ENCODE results near the gene RB1.

RB1 gene

GRCh38 chr13:48317511-48318376 is 14.2 kb downstream of the RB1 start:
- no peak overlapping the region for H3K4me3 ChIP-seq (ENCODE audit: low read depth, low read length)
- no peak for DNase-seq (ENCODE audit: low read depth, low spot score)
- ChIA-PET POLR2A (no interaction called here), CTCF (interaction anchor here (2.0 kb wide), 1 partner anchor 17 kb away, joined by 9 read pairs; no protein-coding TSS in a partner anchor)
- TF ChIP-seq, protein P1, sequence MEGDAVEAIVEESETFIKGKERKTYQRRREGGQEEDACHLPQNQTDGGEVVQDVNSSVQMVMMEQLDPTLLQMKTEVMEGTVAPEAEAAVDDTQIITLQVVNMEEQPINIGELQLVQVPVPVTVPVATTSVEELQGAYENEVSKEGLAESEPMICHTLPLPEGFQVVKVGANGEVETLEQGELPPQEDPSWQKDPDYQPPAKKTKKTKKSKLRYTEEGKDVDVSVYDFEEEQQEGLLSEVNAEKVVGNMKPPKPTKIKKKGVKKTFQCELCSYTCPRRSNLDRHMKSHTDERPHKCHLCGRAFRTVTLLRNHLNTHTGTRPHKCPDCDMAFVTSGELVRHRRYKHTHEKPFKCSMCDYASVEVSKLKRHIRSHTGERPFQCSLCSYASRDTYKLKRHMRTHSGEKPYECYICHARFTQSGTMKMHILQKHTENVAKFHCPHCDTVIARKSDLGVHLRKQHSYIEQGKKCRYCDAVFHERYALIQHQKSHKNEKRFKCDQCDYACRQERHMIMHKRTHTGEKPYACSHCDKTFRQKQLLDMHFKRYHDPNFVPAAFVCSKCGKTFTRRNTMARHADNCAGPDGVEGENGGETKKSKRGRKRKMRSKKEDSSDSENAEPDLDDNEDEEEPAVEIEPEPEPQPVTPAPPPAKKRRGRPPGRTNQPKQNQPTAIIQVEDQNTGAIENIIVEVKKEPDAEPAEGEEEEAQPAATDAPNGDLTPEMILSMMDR (IDR thresholded peaks at IDR 0.05; ENCODE audit: insufficient read depth, low read length, missing control alignments) = no peak

DNA sequence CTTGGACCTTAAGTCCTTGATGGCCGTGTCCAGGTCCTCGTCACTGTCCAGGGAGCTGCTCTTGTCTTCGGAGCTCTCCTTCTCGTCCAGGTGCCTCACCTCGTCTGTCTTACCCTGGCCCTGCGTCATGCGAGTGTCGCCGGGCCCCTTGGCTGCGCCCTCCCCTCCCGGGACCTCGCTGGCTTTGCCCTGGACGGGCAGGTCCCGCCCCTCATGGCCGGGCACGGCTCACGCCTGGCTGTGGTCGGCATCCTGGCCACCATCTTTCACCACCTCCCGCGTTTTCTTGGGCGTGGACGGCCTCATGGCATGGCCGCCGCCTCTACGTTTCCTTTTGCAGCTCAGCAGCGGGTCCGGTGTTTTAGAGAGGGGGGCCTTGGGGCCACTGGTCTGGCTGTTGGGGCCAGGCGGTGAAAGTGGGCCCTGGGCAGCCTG is 14.8 kb downstream of the RB1 start:
- no peak for DNase-seq (ENCODE audit: low read depth, low spot score)
- no peak overlapping the region for H3K4me3 ChIP-seq (ENCODE audit: low read depth, low read length)
- ChIA-PET CTCF (interaction anchor here (1.2 to 2.0 kb wide), 2 partner anchors 16 to 262 kb away, joined by 5 to 9 read pairs; no protein-coding TSS in a partner anchor), POLR2A (no interaction called here)
- TF ChIP-seq, protein P1 (IDR thresholded peaks at IDR 0.05; ENCODE audit: insufficient read depth, low read length, missing control alignments) = no peak

- CTCF ChIA-PET = interaction anchor here (1.2 to 2.0 kb wide), 2 partner anchors 16 to 262 kb away, joined by 5 to 9 read pairs; no protein-coding TSS in a partner anchor
Measured at GRCh38 chr13:48318821-48319511, 15.4 kb downstream of the RB1 start.

DNA sequence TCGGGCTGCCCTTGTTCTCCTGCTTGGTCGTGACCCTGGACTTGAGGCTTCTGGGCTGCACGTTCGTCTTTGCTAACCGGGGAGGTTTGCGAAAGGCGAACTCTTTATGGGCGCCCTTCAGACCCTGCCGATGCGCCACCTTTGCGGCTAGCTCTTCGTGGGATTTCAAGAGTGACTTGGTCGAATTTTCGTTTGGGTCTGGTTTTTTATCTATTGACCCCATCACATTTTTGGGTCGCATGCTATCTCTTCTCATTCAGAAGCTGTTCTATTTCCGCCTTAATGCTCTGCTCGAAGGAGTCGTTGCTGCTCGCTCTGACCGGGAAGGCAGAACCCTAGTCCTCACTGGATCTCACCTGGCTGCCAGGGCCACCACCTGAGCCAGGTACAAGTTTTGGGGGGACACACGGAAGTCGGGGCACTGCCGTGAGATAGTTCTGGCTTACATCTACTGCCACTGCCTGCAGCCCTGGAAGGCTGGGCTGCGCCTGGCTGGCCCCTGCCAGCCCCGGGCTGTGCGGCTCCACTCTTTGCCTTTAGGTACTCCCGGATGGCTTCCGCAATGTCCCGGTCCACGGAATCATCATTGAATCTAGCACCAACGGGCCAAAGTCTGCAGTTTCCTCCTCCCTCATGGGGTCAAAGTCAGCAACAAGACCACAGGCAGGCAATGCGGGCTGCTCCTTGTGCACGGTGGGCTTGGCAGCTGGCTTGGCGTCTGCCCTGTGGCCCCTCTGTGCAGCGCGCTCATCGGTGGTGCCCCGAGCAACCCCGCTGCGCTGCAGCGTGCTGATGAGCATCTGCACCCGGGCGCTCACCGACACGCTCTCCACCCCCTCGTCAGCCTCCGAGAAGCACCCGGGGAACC is 16.2 kb downstream of the RB1 start:
- H3K4me3 ChIP-seq (ENCODE audit: low read depth, low read length) = no peak overlapping the region
- ChIA-PET POLR2A (no interaction called here), CTCF (interaction anchor here (1.2 to 2.0 kb wide), 2 partner anchors 15 to 261 kb away, joined by 5 to 9 read pairs; no protein-coding TSS in a partner anchor)
- no peak for DNase-seq (ENCODE audit: low read depth, low spot score)
- TF ChIP-seq, protein P1 (IDR thresholded peaks at IDR 0.05; ENCODE audit: insufficient read depth, low read length, missing control alignments) = no peak

More at GRCh38 chr13:48318821-48319511, 15.4 kb downstream of the RB1 start:
- TF ChIP-seq, protein P1 (IDR thresholded peaks at IDR 0.05; ENCODE audit: insufficient read depth, low read length, missing control alignments) = no peak
- POLR2A ChIA-PET = no interaction called here
- DNase-seq (ENCODE audit: low read depth, low spot score) = no peak
- no peak overlapping the region for H3K4me3 ChIP-seq (ENCODE audit: low read depth, low read length)

- TF ChIP-seq, protein P1 (IDR thresholded peaks at IDR 0.05; ENCODE audit: insufficient read depth, low read length, missing control alignments) = no peak
- CTCF ChIA-PET = no interaction called here
- no peak for DNase-seq (ENCODE audit: low read depth, low spot score)
- no peak overlapping the region for H3K4me3 ChIP-seq (ENCODE audit: low read depth, low read length)
- POLR2A ChIA-PET = no interaction called here
Measured at GRCh38 chr13:48320399-48320790, 16.8 kb downstream of the RB1 start.
